GM23248 (cell line): Measurements from ENCODE around the gene SLC35F2.

Source experiments
- EZH2 ChIP-seq: fragments of 200-600 bp; sonication (generic); IDR thresholded peaks from 2 replicates; pipeline ENCODE4 v1.6.1; 2018; ENCODE audit warnings: antibody characterized with exemption, mild to moderate bottlenecking; ENCODE audit not compliant: insufficient read depth, poor library complexity, severe bottlenecking
- EZH2phosphoT487 ChIP-seq: fragments of 200-600 bp; sonication (generic); IDR thresholded peaks from 2 replicates; pipeline ENCODE4 v1.6.1; 2018; ENCODE audit warnings: antibody characterized with exemption, moderate library complexity, mild to moderate bottlenecking, low read depth; ENCODE audit not compliant: insufficient read depth

DNA sequence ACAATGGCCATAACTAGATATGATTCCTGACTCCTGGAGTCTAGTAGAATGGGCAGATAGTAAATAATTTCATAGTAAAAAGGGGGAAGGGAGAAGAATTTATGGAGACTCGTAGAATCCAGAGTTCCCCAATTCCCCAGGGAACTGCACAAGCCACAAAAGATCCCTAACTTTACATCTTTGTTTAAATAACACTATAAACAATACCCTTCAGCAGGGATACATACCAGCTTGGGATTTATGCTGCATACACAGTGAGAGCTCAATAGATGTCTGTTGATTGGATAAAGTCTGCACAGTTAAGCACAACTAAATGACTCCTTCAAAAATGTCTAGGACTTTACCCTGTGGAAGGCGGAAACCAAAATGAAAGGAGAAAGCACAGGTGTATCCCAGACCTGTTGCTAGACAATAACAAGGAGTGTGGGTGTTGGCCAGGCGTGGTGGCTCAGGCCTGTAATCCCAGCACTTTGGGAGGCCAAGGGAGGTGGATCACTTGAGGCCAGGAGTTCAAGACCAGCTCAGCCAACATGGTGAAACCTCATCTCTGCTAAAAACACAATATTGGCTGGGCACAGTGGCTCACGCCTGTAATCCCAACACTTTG is 6.8 kb downstream of the SLC35F2 start:
- TF ChIP-seq EZH2: no peak
- no peak for TF ChIP-seq EZH2phosphoT487
